Measurements from ENCODE around the gene CELA3A.

The CELA3A gene

DNA sequence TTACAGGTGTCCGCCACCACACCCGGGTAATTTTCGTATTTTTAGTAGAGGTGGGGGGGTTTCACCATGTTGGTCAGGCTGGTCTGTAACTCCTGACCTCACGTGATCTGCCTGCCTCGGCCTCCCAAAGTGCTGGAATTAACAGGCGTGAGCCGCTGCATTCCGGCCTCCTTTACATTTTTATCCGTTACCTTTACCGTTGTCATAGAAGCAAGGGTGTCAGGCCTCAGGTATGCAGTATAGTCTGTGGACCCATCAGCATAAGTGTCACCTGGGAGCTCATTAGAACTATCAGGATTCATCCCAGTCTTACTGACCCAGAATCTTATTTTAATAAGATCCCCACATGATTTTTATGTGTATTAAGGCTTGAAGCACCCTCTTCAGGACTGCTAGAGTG is 56.4 kb downstream of the CELA3A start:
- no peak for DNase-seq (ENCODE audit: low spot score)
- TF ChIP-seq CTCF (IDR thresholded peaks at IDR 0.05; ENCODE audit: extremely low read depth, insufficient read depth, missing control alignments) = no peak

More for the DNA sequence above, 56.4 kb downstream of the CELA3A start:
- in situ Hi-C loops (cut with MboI; ENCODE audit: low pct_unique_long_range_greater_than_20kb, low sequenced_read_pairs, unreplicated experiment) = no loop called here
